HCT116 (cell line): Measurements from ENCODE around the gene STRADA.

ENCODE experiments used
- EZH2phosphoT487 ChIP-seq: fragments of 200-600 bp; IDR thresholded peaks from 2 replicates; pipeline ENCODE4 v1.6.1; 2018; ENCODE audit warnings: antibody characterized with exemption, borderline replicate concordance
- FOSL1 ChIP-seq: IDR thresholded peaks from 2 replicates; pipeline ENCODE4 v1.6.1; 2012; ENCODE audit warnings: low read depth
- POLR2A ChIP-seq: IDR thresholded peaks from 2 replicates; pipeline ENCODE4 v1.7.0; 2011; ENCODE audit warnings: borderline replicate concordance; ENCODE audit not compliant: insufficient read depth, insufficient read length; ENCODE audit errors: extremely low read depth
- TF ChIP-seq, protein P1 (sequence below), 3 experiments: fragments of 200-600 bp in 1 of 3; sonication (generic) in 1 of 3; IDR thresholded peaks in 2 of 3; conservative IDR thresholded peaks in 1 of 3; 2 replicates each; pipeline ENCODE4 v1.5.1; 2012 to 2017; ENCODE audit warnings: low read depth in 2 of 3, low read length in 2 of 3, antibody characterized with exemption in 1 of 3, borderline replicate concordance in 1 of 3, control low read depth in 1 of 3, mild to moderate bottlenecking in 1 of 3, mixed read lengths in 1 of 3, mixed run types in 1 of 3, moderate library complexity in 1 of 3; ENCODE audit not compliant: insufficient read depth in 1 of 3

- TF ChIP-seq, protein P1, sequence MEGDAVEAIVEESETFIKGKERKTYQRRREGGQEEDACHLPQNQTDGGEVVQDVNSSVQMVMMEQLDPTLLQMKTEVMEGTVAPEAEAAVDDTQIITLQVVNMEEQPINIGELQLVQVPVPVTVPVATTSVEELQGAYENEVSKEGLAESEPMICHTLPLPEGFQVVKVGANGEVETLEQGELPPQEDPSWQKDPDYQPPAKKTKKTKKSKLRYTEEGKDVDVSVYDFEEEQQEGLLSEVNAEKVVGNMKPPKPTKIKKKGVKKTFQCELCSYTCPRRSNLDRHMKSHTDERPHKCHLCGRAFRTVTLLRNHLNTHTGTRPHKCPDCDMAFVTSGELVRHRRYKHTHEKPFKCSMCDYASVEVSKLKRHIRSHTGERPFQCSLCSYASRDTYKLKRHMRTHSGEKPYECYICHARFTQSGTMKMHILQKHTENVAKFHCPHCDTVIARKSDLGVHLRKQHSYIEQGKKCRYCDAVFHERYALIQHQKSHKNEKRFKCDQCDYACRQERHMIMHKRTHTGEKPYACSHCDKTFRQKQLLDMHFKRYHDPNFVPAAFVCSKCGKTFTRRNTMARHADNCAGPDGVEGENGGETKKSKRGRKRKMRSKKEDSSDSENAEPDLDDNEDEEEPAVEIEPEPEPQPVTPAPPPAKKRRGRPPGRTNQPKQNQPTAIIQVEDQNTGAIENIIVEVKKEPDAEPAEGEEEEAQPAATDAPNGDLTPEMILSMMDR (IDR thresholded peaks at IDR 0.05 in 2 of 3, conservative IDR thresholded peaks at IDR 0.05 in 1 of 3; ENCODE audit: borderline replicate concordance in 1 of 3, insufficient read depth in 1 of 3, low read depth in 2 of 3, low read length in 2 of 3), result no peak
- TF ChIP-seq POLR2A, result no peak
- TF ChIP-seq FOSL1, result no peak
- no peak for TF ChIP-seq EZH2phosphoT487
These were observed 11.6 kb upstream of the STRADA start for GRCh38 chr17:63753215-63753614.
